ENCODE data around the gene SLC10A4.

DNA sequence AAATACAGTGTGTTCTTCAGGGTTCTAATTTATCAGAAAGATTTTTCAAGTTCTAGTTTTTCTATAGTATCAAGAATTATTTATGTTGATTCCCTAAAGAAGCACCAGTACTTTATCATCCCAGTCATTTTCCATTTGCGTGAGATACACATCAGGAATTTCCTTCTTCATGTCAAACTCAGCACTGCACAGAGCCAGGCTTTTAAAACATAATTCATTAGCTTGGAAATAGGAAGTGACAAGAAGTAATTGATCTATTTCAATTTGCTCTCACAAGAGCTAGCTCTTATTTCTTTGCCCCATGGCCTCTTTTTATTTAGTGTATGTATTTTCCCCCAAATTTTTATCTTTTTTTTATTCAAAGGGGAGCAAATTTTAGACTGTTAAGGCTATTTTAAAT is 13.0 kb upstream of the SLC10A4 start:
- no peak for TF ChIP-seq CTCF (IDR thresholded peaks at IDR 0.05)
- TF ChIP-seq POLR2A (IDR thresholded peaks at IDR 0.05): no peak
- no peak for TF ChIP-seq EP300 (IDR thresholded peaks at IDR 0.05)
